T-helper 2 cell (primary cell): ENCODE data around the gene BICRAL.
A peak's percentile ranks its signal among the peaks of the same experiment; 100 is the strongest.

Experiments
- DNase-seq, 5 experiments: peaks; one replicate each; pipeline versions ENCODE4 v3.0.0 to v3.0.0-alpha.2; 2012 to 2022

Gene BICRAL

GRCh38 chr6:42764911-42765648 lies 16.8 kb upstream of the BICRAL start:
- DNase-seq = no peak

- no peak for DNase-seq
These were observed 15.6 kb upstream of the BICRAL start for GRCh38 chr6:42766163-42766670.

GRCh38 chr6:42769051-42769450 lies 12.8 kb upstream of the BICRAL start:
- no peak for DNase-seq

- no peak for DNase-seq
These were observed 12.0 kb upstream of the BICRAL start for GRCh38 chr6:42769836-42770235.

GRCh38 chr6:42771741-42772100 lies 10.1 kb upstream of the BICRAL start:
- peak in 2 of 5 experiments; percentile 31 to 87 for DNase-seq

GRCh38 chr6:42774201-42774600 lies 7.7 kb upstream of the BICRAL start:
- peak in 2 of 5 experiments; percentile 13 to 72 for DNase-seq

GRCh38 chr6:42774821-42775487 lies 6.9 kb upstream of the BICRAL start:
- DNase-seq = peak in 4 of 5 experiments; percentile 14 to 86 (median 40)

GRCh38 chr6:42777126-42777822 lies 4.6 kb upstream of the BICRAL start:
- peak in 1 of 5 experiments; percentile 55 for DNase-seq

- no peak for DNase-seq
These were observed 3.7 kb upstream of the BICRAL start for GRCh38 chr6:42778122-42778521.

- DNase-seq = no peak
These were observed 2.3 kb upstream of the BICRAL start for GRCh38 chr6:42779521-42779920.

GRCh38 chr6:42781546-42781795 lies 381 bp upstream of the BICRAL start:
- DNase-seq = peak in 1 of 5 experiments; percentile 63

GRCh38 chr6:42782689-42783176 lies 881 bp downstream of the BICRAL start:
- peak; percentile 46 to 72 (median 71) for DNase-seq

GRCh38 chr6:42783177-42783875 lies 1.5 kb downstream of the BICRAL start:
- peak; percentile 51 to 84 (median 75) for DNase-seq

- DNase-seq = peak in 1 of 5 experiments; percentile 39
These were observed 2.2 kb downstream of the BICRAL start for GRCh38 chr6:42783876-42784642.

- DNase-seq = no peak
These were observed 3.1 kb downstream of the BICRAL start for GRCh38 chr6:42784717-42785498.

GRCh38 chr6:42786525-42786985 lies 4.7 kb downstream of the BICRAL start:
- DNase-seq = no peak

- DNase-seq = no peak
These were observed 5.2 kb downstream of the BICRAL start for GRCh38 chr6:42787063-42787472.

- no peak for DNase-seq
These were observed 6.8 kb downstream of the BICRAL start for GRCh38 chr6:42788671-42789070.

- no peak for DNase-seq
These were observed 8.8 kb downstream of the BICRAL start for GRCh38 chr6:42790549-42791181.

- no peak for DNase-seq
These were observed 10.0 kb downstream of the BICRAL start for GRCh38 chr6:42791706-42792320.
